Stimulated activated CD8-positive, alpha-beta memory T cell treated with anti-CD3 and anti-CD28 coated beads, Interleukin-4, amount 100 ng/mL, for 48 hours (primary cell): Measurements from ENCODE around the gene FAHD2A.
"Not testable (repeated sequence)": the region's sequence is repeated elsewhere in the genome, so short reads cannot be mapped to it uniquely, and the experiment has no call there.

Source experiments
- DNase-seq: peaks from one replicate; pipeline ENCODE4 v3.0.0-alpha.2; 2020

The FAHD2A gene

DNA sequence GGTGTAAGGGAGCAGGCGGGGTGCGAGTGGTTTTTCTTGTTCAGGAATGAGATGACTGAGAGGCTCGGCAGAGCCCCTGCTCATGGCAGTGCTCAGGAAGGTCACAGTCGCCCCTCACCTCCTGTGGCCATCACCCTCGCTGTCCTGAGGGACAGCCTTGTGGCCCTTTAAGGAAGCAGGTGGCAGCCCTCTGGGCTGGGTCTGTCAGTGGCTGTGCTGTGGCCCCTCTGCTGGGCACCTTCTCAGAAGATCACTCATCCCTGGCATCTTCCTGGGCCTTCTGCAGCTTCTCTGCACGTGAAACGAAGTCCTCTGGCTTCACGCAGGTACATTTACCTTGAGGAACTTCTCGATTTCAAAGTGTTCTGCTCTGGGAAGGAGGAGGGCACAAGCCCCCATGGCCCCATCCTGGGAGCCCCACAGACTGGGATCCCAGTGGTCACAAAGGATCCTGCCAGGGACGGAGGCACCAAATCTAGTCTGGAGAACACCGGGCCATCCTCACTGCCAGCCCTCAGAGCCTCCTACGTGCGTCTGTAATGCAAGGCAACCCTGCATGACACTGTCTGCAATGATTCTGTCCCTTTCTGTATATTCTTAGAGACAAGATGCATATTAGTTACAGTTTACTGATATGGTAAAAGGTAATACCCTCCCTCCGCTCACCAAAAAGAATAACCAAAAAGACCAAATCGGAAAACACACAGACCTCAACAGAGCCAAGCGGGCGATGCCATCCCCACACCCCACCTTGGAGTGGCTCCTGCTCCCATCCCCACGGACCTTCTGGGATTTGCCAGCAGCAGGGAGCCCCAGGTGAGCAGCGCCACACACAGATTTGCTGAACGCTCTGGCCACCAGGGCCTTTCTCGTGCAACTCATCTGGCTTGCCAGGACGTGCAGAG is 25.9 kb upstream of the FAHD2A start:
- DNase-seq, result no peak

- no peak for DNase-seq
These were observed 25.0 kb upstream of the FAHD2A start for GRCh38 chr2:95377216-95378123.

GRCh38 chr2:95378281-95378680 is 24.2 kb upstream of the FAHD2A start:
- not testable (repeated sequence) for DNase-seq

DNA sequence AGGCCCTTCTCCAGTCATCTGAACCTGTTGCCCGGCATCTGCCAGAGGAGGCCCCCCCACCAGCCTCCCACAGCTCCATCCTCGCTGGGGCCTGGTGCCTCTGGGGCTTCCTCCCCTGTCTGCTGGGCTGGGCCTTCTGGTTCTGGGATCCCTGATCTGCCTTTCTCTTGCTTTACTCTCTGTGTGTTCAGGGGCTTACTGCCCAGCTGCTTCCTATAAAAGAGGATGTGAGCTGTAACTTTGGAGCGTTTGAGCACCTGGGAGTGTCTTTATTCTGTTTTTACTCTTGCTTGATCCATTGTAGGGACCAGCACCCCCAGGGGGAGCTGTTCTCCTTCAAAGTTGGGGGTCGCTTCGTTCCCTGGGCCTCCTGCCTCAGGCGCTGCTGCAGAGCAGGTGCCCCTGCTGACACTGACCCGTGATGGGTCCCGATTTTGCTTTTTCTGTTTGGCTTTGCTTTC is 23.1 kb upstream of the FAHD2A start:
- DNase-seq, result peak; percentile 34

- DNase-seq, result no peak
These were observed 22.2 kb upstream of the FAHD2A start for GRCh38 chr2:95380280-95380679.

- no peak for DNase-seq
These were observed 21.8 kb upstream of the FAHD2A start for GRCh38 chr2:95380731-95381130.

DNA sequence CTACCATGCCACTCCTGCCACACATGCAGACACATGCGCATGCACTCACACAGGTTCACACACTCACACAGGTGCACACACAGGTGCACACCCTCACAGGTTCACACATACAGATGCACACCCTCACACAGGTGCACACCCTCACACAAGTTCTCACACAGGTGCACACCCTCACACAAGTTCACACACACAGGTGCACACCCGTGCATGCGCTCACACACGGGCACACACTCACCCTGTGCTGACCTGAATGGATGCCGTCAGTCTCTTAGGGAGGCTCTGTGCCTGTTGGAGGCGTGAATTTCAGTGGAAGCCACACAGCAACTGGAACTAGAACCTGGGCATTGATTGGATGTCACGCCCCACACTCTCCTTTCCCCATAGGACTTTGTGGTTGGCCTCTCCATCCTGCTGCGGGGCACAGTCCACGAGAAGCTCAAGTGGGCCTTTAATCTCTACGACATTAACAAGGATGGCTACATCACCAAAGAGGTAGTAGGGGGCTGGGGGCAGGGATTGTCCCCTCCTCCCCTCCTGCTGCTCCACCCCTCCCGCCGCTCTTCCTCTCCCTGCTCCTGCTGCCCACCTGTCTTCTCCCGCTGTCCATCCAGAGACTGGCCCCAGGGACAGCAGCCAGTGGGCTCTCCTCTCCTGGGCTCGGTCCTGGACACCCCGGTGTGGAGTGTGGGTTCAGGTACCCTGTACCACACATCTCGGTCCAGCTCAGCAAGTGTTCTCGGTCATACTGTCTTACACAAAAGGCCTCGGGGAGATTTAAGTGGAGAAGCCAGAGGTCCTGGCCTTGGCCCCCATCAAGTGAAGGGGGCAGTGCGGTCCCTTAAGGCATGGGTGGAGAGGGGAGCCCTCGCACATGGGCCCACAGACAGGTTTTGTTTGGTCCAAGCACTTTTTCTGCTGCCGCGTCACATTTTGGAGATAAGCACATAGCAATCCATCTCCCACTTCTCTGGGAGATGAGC is 21.0 kb upstream of the FAHD2A start:
- no peak for DNase-seq

- DNase-seq, result no peak
These were observed 20.3 kb upstream of the FAHD2A start for GRCh38 chr2:95382192-95382591.

- peak; percentile 8 for DNase-seq
These were observed 19.5 kb upstream of the FAHD2A start for GRCh38 chr2:95382686-95383634.

DNA sequence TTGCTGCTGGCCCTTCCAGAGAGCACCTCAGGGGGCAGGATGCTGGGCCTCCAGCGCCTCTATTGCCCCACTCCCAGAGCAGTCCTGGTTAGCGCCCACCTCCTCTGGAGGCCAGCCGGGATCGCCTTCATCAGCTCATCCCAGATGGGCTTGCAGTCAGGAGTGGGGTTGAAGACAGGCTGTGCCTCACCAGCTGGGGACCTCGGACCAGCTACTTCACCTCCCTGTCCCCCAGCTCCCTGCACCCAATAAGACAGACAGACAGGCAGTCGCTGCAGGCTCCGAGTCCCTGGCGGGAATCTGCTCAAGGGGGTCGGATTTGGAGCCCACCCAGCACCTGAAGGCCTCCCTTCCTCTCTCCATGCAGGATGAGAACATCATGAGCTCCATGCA is 18.9 kb upstream of the FAHD2A start:
- peak; percentile 10 for DNase-seq

DNA sequence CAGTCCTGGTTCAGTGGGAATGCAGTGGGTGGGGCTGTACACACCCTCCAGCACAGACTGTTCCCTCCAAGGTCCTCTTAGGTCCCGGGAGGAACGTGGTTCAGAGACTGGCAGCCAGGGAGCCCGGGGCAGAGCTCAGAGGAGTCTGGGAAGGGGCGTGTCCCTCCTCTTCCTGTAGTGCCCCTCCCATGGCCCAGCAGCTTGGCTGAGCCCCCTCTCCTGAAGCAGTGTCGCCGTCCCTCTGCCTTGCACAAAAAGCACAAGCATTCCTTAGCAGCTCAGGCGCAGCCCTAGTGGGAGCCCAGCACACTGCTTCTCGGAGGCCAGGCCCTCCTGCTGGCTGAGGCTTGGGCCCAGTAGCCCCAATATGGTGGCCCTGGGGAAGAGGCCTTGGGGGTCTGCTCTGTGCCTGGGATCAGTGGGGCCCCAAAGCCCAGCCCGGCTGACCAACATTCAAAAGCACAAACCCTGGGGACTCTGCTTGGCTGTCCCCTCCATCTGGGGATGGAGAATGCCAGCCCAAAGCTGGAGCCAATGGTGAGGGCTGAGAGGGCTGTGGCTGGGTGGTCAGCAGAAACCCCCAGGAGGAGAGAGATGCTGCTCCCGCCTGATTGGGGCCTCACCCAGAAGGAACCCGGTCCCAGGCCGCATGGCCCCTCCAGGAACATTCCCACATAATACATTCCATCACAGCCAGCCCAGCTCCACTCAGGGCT is 17.5 kb upstream of the FAHD2A start:
- DNase-seq, result no peak

DNA sequence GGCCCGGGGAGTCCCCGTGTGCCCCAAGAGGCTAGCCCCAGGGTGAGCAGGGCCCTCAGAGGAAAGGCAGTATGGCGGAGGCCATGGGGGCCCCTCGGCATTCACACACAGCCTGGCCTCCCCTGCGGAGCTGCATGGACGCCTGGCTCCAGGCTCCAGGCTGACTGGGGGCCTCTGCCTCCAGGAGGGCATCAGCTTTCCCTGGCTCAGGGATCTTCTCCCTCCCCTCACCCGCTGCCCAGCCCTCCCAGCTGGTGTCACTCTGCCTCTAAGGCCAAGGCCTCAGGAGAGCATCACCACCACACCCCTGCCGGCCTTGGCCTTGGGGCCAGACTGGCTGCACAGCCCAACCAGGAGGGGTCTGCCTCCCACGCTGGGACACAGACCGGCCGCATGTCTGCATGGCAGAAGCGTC is 16.9 kb upstream of the FAHD2A start:
- DNase-seq, result no peak

- DNase-seq, result no peak
These were observed 16.5 kb upstream of the FAHD2A start for GRCh38 chr2:95386031-95386430.

GRCh38 chr2:95387358-95387757 is 15.2 kb upstream of the FAHD2A start:
- DNase-seq, result no peak

- DNase-seq, result no peak
These were observed 14.3 kb upstream of the FAHD2A start for GRCh38 chr2:95388091-95388692.

GRCh38 chr2:95388856-95389244 is 13.7 kb upstream of the FAHD2A start:
- DNase-seq, result no peak

DNA sequence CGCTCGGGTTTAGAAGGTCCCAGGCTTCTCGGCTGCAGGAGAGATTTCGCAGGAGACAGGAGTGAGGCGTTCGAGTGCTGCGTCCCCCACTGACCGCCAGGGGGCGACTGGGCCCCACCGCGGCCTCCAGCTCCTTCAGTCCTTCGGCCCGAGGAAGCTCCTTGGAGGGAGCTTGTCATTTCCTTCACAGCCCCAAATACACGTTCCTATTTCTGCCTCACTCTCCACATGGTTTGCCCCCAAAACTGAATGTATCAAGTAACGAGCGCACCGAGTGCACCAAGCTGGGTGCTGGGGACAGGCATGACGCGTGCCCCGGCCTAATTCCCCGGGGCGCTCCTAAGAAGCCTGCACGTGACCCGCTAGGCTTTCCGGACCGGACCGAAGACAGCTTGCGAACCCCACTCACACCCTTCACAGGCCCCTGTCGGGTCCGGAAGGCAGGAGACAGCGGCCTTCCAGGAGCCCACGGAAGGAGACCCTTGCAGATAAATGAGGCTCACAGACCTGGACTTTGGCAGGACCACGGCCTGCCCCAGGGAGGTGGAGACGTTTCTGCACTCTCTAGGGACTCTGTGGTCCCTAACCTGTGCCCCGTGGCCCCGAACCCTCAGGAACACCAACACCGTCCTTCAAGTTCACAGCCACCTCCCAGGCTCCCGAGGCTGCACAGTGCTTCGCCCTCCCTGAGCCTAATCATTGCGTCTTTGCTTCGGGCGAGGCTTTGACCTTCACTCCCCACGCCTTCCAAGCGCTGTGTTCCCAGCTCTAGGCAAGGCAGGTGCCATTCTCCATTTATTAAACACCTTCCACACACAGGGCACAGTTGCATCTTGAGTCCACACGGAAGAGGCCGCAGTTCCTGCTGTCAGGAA is 13.0 kb upstream of the FAHD2A start:
- DNase-seq, result peak; percentile 76

- no peak for DNase-seq
These were observed 12.1 kb upstream of the FAHD2A start for GRCh38 chr2:95390272-95390880.

DNA sequence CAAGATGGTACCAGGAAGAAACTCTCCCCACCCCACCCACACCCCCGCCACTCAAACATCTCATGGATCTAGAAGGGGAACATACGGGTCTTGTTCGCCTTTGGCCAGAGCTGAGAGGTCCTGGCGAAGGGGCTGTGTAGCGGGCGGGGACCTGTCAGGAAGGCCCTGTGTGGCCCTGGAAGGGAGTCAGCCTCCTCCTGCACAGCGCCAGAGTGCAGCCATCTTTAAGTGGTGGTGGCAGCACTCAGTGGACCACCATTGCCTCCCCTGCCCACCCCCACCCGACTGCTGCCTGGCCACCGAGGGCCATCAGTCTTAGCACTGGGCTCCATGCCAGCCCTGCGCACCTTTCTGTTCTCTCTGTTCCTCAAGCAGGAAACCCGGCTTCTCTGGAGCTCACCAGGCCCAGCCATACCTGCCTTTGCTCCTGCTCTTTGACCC is 11.6 kb upstream of the FAHD2A start:
- DNase-seq, result no peak
